ENCODE data around the gene MAGI1.

DNA sequence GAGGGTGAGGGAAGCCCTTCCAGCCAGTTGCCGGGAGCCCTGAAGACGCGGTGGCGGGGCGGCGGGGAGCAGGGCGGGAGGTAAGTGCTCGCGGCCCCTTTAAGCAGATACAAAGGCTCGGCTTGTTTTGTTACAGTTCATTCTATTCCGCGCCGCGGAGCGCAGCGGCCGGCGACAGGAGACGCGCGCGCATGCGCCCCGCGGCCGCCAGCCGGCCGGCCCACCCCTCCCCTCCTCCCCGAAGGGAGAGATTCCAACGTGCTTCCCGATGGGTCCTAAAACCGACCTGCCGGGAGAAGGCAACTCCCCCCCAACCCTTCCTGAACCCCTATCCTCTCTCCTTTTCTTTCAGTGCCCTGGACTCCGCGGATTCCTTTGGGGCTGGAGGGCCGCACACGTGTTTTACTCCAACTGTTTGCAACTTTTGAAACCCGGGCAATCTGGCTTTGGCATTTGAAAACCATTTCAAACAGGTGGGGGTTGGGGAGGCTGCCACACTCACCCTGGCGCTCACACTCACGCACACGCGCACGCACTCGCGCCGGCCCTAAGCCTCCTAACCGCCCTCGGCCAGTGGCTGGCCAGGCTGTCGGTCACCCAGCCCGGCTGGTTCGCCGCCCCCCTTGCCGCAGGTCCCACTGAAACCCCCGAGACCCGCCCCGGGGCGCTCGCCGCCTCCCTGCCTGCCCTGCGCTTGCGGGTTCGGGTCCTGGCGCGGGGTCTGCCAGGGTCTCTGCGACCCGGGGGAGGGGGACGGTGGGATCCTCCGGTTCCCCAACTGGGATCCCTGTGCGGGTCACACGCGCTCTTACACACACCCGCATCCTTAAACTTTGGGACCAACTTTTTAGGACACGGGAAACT lies at the start of gene MAGI1:
- TF ChIP-seq POLR2A (IDR thresholded peaks at IDR 0.05) = no peak
- TF ChIP-seq, protein P1, sequence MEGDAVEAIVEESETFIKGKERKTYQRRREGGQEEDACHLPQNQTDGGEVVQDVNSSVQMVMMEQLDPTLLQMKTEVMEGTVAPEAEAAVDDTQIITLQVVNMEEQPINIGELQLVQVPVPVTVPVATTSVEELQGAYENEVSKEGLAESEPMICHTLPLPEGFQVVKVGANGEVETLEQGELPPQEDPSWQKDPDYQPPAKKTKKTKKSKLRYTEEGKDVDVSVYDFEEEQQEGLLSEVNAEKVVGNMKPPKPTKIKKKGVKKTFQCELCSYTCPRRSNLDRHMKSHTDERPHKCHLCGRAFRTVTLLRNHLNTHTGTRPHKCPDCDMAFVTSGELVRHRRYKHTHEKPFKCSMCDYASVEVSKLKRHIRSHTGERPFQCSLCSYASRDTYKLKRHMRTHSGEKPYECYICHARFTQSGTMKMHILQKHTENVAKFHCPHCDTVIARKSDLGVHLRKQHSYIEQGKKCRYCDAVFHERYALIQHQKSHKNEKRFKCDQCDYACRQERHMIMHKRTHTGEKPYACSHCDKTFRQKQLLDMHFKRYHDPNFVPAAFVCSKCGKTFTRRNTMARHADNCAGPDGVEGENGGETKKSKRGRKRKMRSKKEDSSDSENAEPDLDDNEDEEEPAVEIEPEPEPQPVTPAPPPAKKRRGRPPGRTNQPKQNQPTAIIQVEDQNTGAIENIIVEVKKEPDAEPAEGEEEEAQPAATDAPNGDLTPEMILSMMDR (IDR thresholded peaks at IDR 0.05) = no peak

Measured in lower leg skin (tissue), 3 donors.